Loucy (cell line): ENCODE data around the gene OLAH.

Experiments used
- H2AFZ ChIP-seq: fragments of 200-600 bp; sonication (generic); 2 replicates; pipeline ENCODE4 v1.6.0; 2016; ENCODE audit warnings: antibody characterized with exemption, mild to moderate bottlenecking, low read length, moderate library complexity
- H3F3A ChIP-seq: fragments of 200-600 bp; 2 replicates; pipeline ENCODE4 v1.6.0; 2016; ENCODE audit warnings: antibody characterized with exemption, low read depth, mild to moderate bottlenecking
- H3K27me3 ChIP-seq: fragments of 200-600 bp; sonication (generic); 2 replicates; pipeline ENCODE4 v1.6.1; 2014; ENCODE audit warnings: low read length, mild to moderate bottlenecking; ENCODE audit not compliant: insufficient read depth, poor library complexity, severe bottlenecking
- H3K36me3 ChIP-seq: fragments of 200-600 bp; sonication (generic); 2 replicates; pipeline ENCODE4 v1.6.1; 2016; ENCODE audit warnings: low read length; ENCODE audit not compliant: insufficient read depth
- H3K4me1 ChIP-seq: fragments of 200-600 bp; sonication (generic); 2 replicates; pipeline ENCODE4 v1.5.1; 2014; ENCODE audit warnings: low read length, mild to moderate bottlenecking; ENCODE audit not compliant: insufficient read depth, poor library complexity, severe bottlenecking
- H3K4me2 ChIP-seq: fragments of 200-600 bp; sonication (generic); 2 replicates; pipeline ENCODE4 v1.6.0; 2014; ENCODE audit warnings: antibody characterized with exemption, low read length, low read depth, mild to moderate bottlenecking; ENCODE audit not compliant: poor library complexity, severe bottlenecking
- H3K4me3 ChIP-seq: fragments of 200-600 bp; sonication (generic); 2 replicates; pipeline ENCODE4 v1.5.1; 2014; ENCODE audit warnings: low read length, mild to moderate bottlenecking, mixed read lengths; ENCODE audit not compliant: poor library complexity, severe bottlenecking
- H3K79me2 ChIP-seq: fragments of 200-600 bp; sonication (generic); 2 replicates; pipeline ENCODE4 v1.6.1; 2014; ENCODE audit warnings: low read length; ENCODE audit not compliant: insufficient read depth
- H3K9ac ChIP-seq: fragments of 200-600 bp; sonication (generic); 2 replicates; pipeline ENCODE4 v1.6.0; 2014; ENCODE audit warnings: mild to moderate bottlenecking, low read depth, low read length, moderate library complexity; ENCODE audit not compliant: poor library complexity, severe bottlenecking
- H3K9me2 ChIP-seq: fragments of 200-600 bp; sonication (generic); replicated peaks from 2 replicates; pipeline ENCODE4 v1.6.1; 2016; ENCODE audit warnings: low read depth, low read length, mixed read lengths
- H3K9me3 ChIP-seq: fragments of 200-600 bp; sonication (generic); 2 replicates; pipeline ENCODE4 v1.6.1; 2014; ENCODE audit warnings: mild to moderate bottlenecking, antibody characterized with exemption, low read length, low read depth; ENCODE audit not compliant: insufficient read depth
- H4K20me1 ChIP-seq: fragments of 200-600 bp; sonication (generic); 2 replicates; pipeline ENCODE4 v1.6.0; 2014; ENCODE audit warnings: antibody characterized with exemption, low read length, mild to moderate bottlenecking; ENCODE audit not compliant: insufficient read depth, poor library complexity, severe bottlenecking
- EZH2phosphoT487 ChIP-seq: fragments of 200-600 bp; IDR thresholded peaks from 2 replicates; pipeline ENCODE4 v1.6.1; 2018; ENCODE audit warnings: antibody characterized with exemption, mild to moderate bottlenecking, moderate library complexity, borderline replicate concordance
- TF ChIP-seq, protein P1 (sequence below): fragments of 200-600 bp; sonication (generic); conservative IDR thresholded peaks from 2 replicates; pipeline ENCODE4 v1.5.1; 2014; ENCODE audit warnings: mild to moderate bottlenecking, antibody characterized with exemption, low read length

OLAH gene

GRCh38 chr10:15113766-15114165 lies 70.0 kb downstream of the OLAH start:
- Histone ChIP-seq H3K4me1 (no peaks in the 10 kb centered on the region), H3K9ac (no peak overlapping the region), H3K4me3 (no peak overlapping the region), H3K9me3 (peaks cover 5% of the 10 kb centered on the region; the same call in 1 of the 2 replicates), H3K27me3 (no peaks in the 10 kb centered on the region), H3K79me2 (peaks cover 5% of the 10 kb centered on the region; the same call in 1 of the 2 replicates), H3K9me2 (no peaks in the 10 kb centered on the region), H4K20me1 (no peaks in the 10 kb centered on the region), H3K36me3 (peaks cover 68% of the 10 kb centered on the region; the same call in 1 of the 2 replicates), H3K4me2 (no peak overlapping the region), H3F3A (no peaks in the 10 kb centered on the region), H2AFZ (no peak overlapping the region)
- TF ChIP-seq, protein P1, sequence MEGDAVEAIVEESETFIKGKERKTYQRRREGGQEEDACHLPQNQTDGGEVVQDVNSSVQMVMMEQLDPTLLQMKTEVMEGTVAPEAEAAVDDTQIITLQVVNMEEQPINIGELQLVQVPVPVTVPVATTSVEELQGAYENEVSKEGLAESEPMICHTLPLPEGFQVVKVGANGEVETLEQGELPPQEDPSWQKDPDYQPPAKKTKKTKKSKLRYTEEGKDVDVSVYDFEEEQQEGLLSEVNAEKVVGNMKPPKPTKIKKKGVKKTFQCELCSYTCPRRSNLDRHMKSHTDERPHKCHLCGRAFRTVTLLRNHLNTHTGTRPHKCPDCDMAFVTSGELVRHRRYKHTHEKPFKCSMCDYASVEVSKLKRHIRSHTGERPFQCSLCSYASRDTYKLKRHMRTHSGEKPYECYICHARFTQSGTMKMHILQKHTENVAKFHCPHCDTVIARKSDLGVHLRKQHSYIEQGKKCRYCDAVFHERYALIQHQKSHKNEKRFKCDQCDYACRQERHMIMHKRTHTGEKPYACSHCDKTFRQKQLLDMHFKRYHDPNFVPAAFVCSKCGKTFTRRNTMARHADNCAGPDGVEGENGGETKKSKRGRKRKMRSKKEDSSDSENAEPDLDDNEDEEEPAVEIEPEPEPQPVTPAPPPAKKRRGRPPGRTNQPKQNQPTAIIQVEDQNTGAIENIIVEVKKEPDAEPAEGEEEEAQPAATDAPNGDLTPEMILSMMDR: no peak
- no peak for TF ChIP-seq EZH2phosphoT487

GRCh38 chr10:15116225-15116624 lies 72.5 kb downstream of the OLAH start:
- Histone ChIP-seq H3K9me3 (peaks cover 5% of the 10 kb centered on the region; the same call in 1 of the 2 replicates), H4K20me1 (no peaks in the 10 kb centered on the region), H3K4me3 (no peak overlapping the region), H3K4me1 (no peaks in the 10 kb centered on the region), H2AFZ (no peak overlapping the region), H3K9me2 (no peaks in the 10 kb centered on the region), H3K27me3 (no peaks in the 10 kb centered on the region), H3F3A (no peaks in the 10 kb centered on the region), H3K9ac (no peak overlapping the region), H3K79me2 (peaks cover 5% of the 10 kb centered on the region; the same call in 1 of the 2 replicates), H3K4me2 (no peak overlapping the region), H3K36me3 (peaks cover 65% of the 10 kb centered on the region; the same call in 1 of the 2 replicates)
- TF ChIP-seq, protein P1: no peak
- no peak for TF ChIP-seq EZH2phosphoT487

DNA sequence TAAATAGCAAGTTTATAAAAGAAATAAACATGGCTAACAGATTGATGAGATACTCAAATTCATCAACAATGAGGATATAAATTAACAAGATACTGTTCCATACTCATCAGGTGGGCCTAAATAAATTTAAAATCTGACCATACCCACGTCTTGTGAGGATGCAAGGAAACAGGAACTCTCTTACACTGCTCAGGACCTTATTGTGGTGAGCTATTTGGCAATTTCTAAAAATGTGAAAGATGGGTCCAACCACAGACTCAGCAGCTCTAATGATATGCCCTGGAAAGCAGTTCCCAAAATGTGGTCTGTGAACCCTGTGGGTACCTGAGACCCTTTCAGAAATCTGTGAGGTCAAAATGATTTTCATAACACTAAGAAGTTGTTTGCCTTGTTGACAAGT lies 74.9 kb downstream of the OLAH start:
- TF ChIP-seq, protein P1: no peak
- TF ChIP-seq EZH2phosphoT487: no peak
- Histone ChIP-seq H2AFZ (no peak overlapping the region), H3K36me3 (peaks cover 58% of the 10 kb centered on the region; the same call in 1 of the 2 replicates), H3K9me3 (peaks cover 5% of the 10 kb centered on the region; the same call in 1 of the 2 replicates), H3K27me3 (no peaks in the 10 kb centered on the region), H4K20me1 (no peaks in the 10 kb centered on the region), H3K9ac (no peak overlapping the region), H3K4me3 (no peak overlapping the region), H3K79me2 (peaks cover 5% of the 10 kb centered on the region; the same call in 1 of the 2 replicates), H3K9me2 (no peaks in the 10 kb centered on the region), H3K4me1 (no peaks in the 10 kb centered on the region), H3F3A (no peaks in the 10 kb centered on the region), H3K4me2 (no peak overlapping the region)
